Lung (tissue), 12 donors: ENCODE measurements around the gene ST3GAL5. TPM values are rescaled to one million over a fixed set of nuclear protein-coding genes. Genes with fewer than 3 reads are reported as not detected.

ENCODE experiments used
- ATAC-seq: fragments of 200-7000 bp; cut with Tn5 transposase; one replicate; pipeline ENCODE4 v1.9.1; 2020; ENCODE audit warnings: moderate number of reproducible peaks; ENCODE audit not compliant: insufficient read depth, low FRiP score
- DNase-seq, 3 donors: peaks; one replicate each; pipeline ENCODE4 v3.0.0-alpha.2; 2013 to 2017
- H3K27ac ChIP-seq, 2 donors: one replicate each; pipeline ENCODE4 v1.5.1; 2013; ENCODE audit warnings: mild to moderate bottlenecking in 2 of 2, moderate library complexity in 2 of 2, control low read depth in 1 of 2, inconsistent platforms in 1 of 2, low read depth in 1 of 2, low read length in 1 of 2
- H3K27me3 ChIP-seq, 3 donors: one replicate each; pipeline ENCODE4 v1.5.1; 2013; ENCODE audit warnings: low read length in 2 of 3; ENCODE audit not compliant: control insufficient read depth in 3 of 3, insufficient read depth in 3 of 3
- H3K36me3 ChIP-seq, 4 donors: one replicate each; pipeline ENCODE4 v1.5.1; 2013; ENCODE audit warnings: low read length in 4 of 4, mild to moderate bottlenecking in 1 of 4, moderate library complexity in 1 of 4; ENCODE audit not compliant: control insufficient read depth in 4 of 4, insufficient read depth in 4 of 4
- H3K4me1 ChIP-seq, 5 donors: one replicate each; pipeline ENCODE4 v1.5.1; 2013; ENCODE audit warnings: low read length in 5 of 5, mild to moderate bottlenecking in 2 of 5, moderate library complexity in 1 of 5; ENCODE audit not compliant: control insufficient read depth in 5 of 5, insufficient read depth in 5 of 5
- H3K4me3 ChIP-seq: one replicate; pipeline ENCODE4 v1.5.1; 2013; ENCODE audit warnings: mild to moderate bottlenecking, control low read depth, moderate library complexity
- H3K9ac ChIP-seq, 2 donors: one replicate each; pipeline ENCODE4 v1.5.1; 2013; ENCODE audit warnings: low read length in 2 of 2, control low read depth in 1 of 2; ENCODE audit not compliant: insufficient read depth in 1 of 2
- H3K9me3 ChIP-seq, 4 donors: one replicate each; pipeline ENCODE4 v1.5.1; 2013; ENCODE audit warnings: low read length in 3 of 4, mild to moderate bottlenecking in 1 of 4, moderate library complexity in 1 of 4; ENCODE audit not compliant: control insufficient read depth in 4 of 4, insufficient read depth in 3 of 4
- CTCF ChIP-seq: IDR thresholded peaks from 2 replicates; pipeline ENCODE4 v1.5.1; 2012; ENCODE audit warnings: mild to moderate bottlenecking; ENCODE audit errors: control extremely low read depth, extremely low read depth
- WGBS, 2 donors: extraction: QIAGEN DNeasy Blood & Tissue Kit; methylation state at CpG; one replicate each; pipeline ENCODE4 v1.1.7; 2013; 5-methylcytosine and 5-hydroxymethylcytosine counted together
- polyA plus RNA-seq, 2 donors: library from polyadenylated mRNA; stranded (reverse); fragments of 200-250 nt; gene quantifications; one replicate each; pipeline ENCODE4 v1.2.1, GENCODE V29; 2013
- total RNA-seq, 2 donors: library from RNA; depleted of rRNA in 1 of 2; stranded (reverse); fragments of >200 nt in 1 of 2; gene quantifications; one replicate each; pipeline ENCODE4 v1.2.1, GENCODE V29; 2014 to 2021
- donor health status: control.
- donor health status: control.
- donor health status: Bipolar disorder and iron deficiency.
- donor health status: healthy.
- donor health status: DM: yes; HTN: yes; CAD: no.

Gene ST3GAL5
- total and polyA plus RNA-seq, 4 donors = 31.1 to 149 (median 64.4) TPM

GRCh38 chr2:85867556-85868292 is 21.1 kb downstream of the ST3GAL5 start:
- Histone ChIP-seq H3K27ac (no peak overlapping the region), H3K36me3 (peaks cover 0 to 2% (median under 1%) of the 10 kb centered on the region in 4 donors), H3K9ac (no peak overlapping the region), H3K4me1 (peaks cover 0 to 3% (median 0%) of the 10 kb centered on the region in 5 donors), H3K9me3 (no peaks in the 10 kb centered on the region), H3K27me3 (no peaks in the 10 kb centered on the region), H3K4me3 (no peak overlapping the region)
- DNase-seq = no peak
- 91 to 93% methylated on average over 11 of the region's 11 CpGs for WGBS, 2 donors
- no peak for ATAC-seq
- TF ChIP-seq CTCF = no peak

GRCh38 chr2:85867121-85867520 is 21.7 kb downstream of the ST3GAL5 start:
- Histone ChIP-seq H3K36me3 (peaks cover 0 to 2% (median under 1%) of the 10 kb centered on the region in 4 donors), H3K27ac (no peak overlapping the region), H3K9me3 (no peaks in the 10 kb centered on the region), H3K27me3 (no peaks in the 10 kb centered on the region), H3K4me1 (peaks cover 0 to 3% (median 0%) of the 10 kb centered on the region in 5 donors), H3K4me3 (no peak overlapping the region), H3K9ac (no peak overlapping the region)
- DNase-seq = no peak
- WGBS, 2 donors = 91 to 98% methylated on average over 1 of the region's 1 CpG
- TF ChIP-seq CTCF = no peak
- ATAC-seq = no peak

- no peaks in the 10 kb centered on the region for H3K9me3 ChIP-seq
- no peak for TF ChIP-seq CTCF
- no peaks in the 10 kb centered on the region for H3K27me3 ChIP-seq
- no peak overlapping the region for H3K27ac ChIP-seq
- peaks cover 0 to 2% (median under 1%) of the 10 kb centered on the region in 4 donors for H3K36me3 ChIP-seq
- peaks cover 0 to 2% (median 0%) of the 10 kb centered on the region in 5 donors for H3K4me1 ChIP-seq
- DNase-seq = no peak
- H3K9ac ChIP-seq = no peak overlapping the region
- WGBS, 2 donors = 96 to 98% methylated on average over 3 of the region's 3 CpGs
- ATAC-seq = no peak
- no peak overlapping the region for H3K4me3 ChIP-seq
Measured at GRCh38 chr2:85866165-85866659, 22.6 kb downstream of the ST3GAL5 start.
